ENCODE measurements around the gene NPLOC4.

The NPLOC4 gene

GRCh38 chr17:81517339-81518112 lies 119.4 kb downstream of the NPLOC4 start:
- H3K27ac ChIP-seq (replicated peaks): no peak overlapping the region
- H3K4me3 ChIP-seq (replicated peaks; ENCODE audit: insufficient read depth, low read length): no peak overlapping the region
- H3K27me3 ChIP-seq (ENCODE audit: insufficient read depth, poor library complexity, severe bottlenecking): peaks cover 7% of the 10 kb centered on the region
- peak in 1 of 2 experiments; percentile 43 for DNase-seq (ENCODE audit: low read depth in 1 of 2, low spot score in 1 of 2)
- no peak for TF ChIP-seq GABPA (IDR thresholded peaks at IDR 0.05; ENCODE audit: low read depth)
- TF ChIP-seq REST (IDR thresholded peaks at IDR 0.05; ENCODE audit: insufficient replicate concordance, low read depth): no peak
- TF ChIP-seq SPI1 (IDR thresholded peaks at IDR 0.05; ENCODE audit: borderline replicate concordance, low read depth): no peak
- no peak for TF ChIP-seq CTCF (IDR thresholded peaks at IDR 0.05; ENCODE audit: insufficient read depth, low read length)
- no peak for TF ChIP-seq POLR2AphosphoS5 (IDR thresholded peaks at IDR 0.05; ENCODE audit: low read depth)

- no peak for DNase-seq (ENCODE audit: low read depth in 1 of 2, low spot score in 1 of 2)
- Histone ChIP-seq H3K4me3 (replicated peaks; ENCODE audit: insufficient read depth, low read length) (no peak overlapping the region), H3K27ac (replicated peaks) (no peak overlapping the region), H3K27me3 (ENCODE audit: insufficient read depth, poor library complexity, severe bottlenecking) (peaks cover 7% of the 10 kb centered on the region)
- TF ChIP-seq REST (IDR thresholded peaks at IDR 0.05; ENCODE audit: insufficient replicate concordance, low read depth): no peak
- no peak for TF ChIP-seq SPI1 (IDR thresholded peaks at IDR 0.05; ENCODE audit: borderline replicate concordance, low read depth)
- no peak for TF ChIP-seq CTCF (IDR thresholded peaks at IDR 0.05; ENCODE audit: insufficient read depth, low read length)
- TF ChIP-seq GABPA (IDR thresholded peaks at IDR 0.05; ENCODE audit: low read depth): no peak
- no peak for TF ChIP-seq POLR2AphosphoS5 (IDR thresholded peaks at IDR 0.05; ENCODE audit: low read depth)
Measured at GRCh38 chr17:81517009-81517338, 119.9 kb downstream of the NPLOC4 start.

GRCh38 chr17:81516439-81516838 lies 120.5 kb downstream of the NPLOC4 start:
- no peak for TF ChIP-seq GABPA (IDR thresholded peaks at IDR 0.05; ENCODE audit: low read depth)
- no peak for TF ChIP-seq SPI1 (IDR thresholded peaks at IDR 0.05; ENCODE audit: borderline replicate concordance, low read depth)
- no peak for TF ChIP-seq REST (IDR thresholded peaks at IDR 0.05; ENCODE audit: insufficient replicate concordance, low read depth)
- TF ChIP-seq POLR2AphosphoS5 (IDR thresholded peaks at IDR 0.05; ENCODE audit: low read depth): no peak
- no peak for TF ChIP-seq CTCF (IDR thresholded peaks at IDR 0.05; ENCODE audit: insufficient read depth, low read length)
- no peak for DNase-seq (ENCODE audit: low read depth in 1 of 2, low spot score in 1 of 2)
- H3K27ac ChIP-seq (replicated peaks): no peak overlapping the region
- no peak overlapping the region for H3K4me3 ChIP-seq (replicated peaks; ENCODE audit: insufficient read depth, low read length)
- peaks cover 7% of the 10 kb centered on the region for H3K27me3 ChIP-seq (ENCODE audit: insufficient read depth, poor library complexity, severe bottlenecking)

All from HL-60 (cell line).